Stimulated activated naive B cell treated with anti-CD40 and anti-IgM and Interleukin-4, amounts not matched to agents 10 μg/mL and 1 μg/mL and 100 μg/mL, for 72 hours (primary cell): ENCODE measurements around the gene MBL2.

ENCODE experiments used
- ATAC-seq, 2 donors: fragments of 150-1000 bp; cut with Tn5 transposase; replicated peaks; 2 replicates each; pipeline ENCODE4 v1.10.0; 2021; ENCODE audit warnings: moderate library complexity in 1 of 2
- DNase-seq: peaks from one replicate; pipeline ENCODE4 v3.0.0; 2021
- H3K27ac Mint-ChIP-seq: one replicate; pipeline ENCODE4 v1.8.0; 2022; ENCODE audit warnings: mild to moderate bottlenecking, mixed read lengths
- H3K27me3 Mint-ChIP-seq, 2 donors: one replicate each; pipeline ENCODE4 v1.8.0; 2022; ENCODE audit warnings: mixed read lengths in 2 of 2
- H3K36me3 Mint-ChIP-seq, 2 donors: one replicate each; pipeline ENCODE4 v1.8.0; 2022; ENCODE audit warnings: mixed read lengths in 2 of 2, mild to moderate bottlenecking in 1 of 2
- H3K4me1 Mint-ChIP-seq, 2 donors: one replicate each; pipeline ENCODE4 v1.8.0; 2022; ENCODE audit warnings: mixed read lengths in 2 of 2, mild to moderate bottlenecking in 1 of 2
- H3K4me3 Mint-ChIP-seq, 2 donors: one replicate each; pipeline ENCODE4 v1.8.0; 2022; ENCODE audit warnings: mild to moderate bottlenecking in 2 of 2, mixed read lengths in 2 of 2, moderate library complexity in 1 of 2
- H3K9me3 Mint-ChIP-seq, 2 donors: one replicate each; pipeline ENCODE4 v1.8.0; 2022; ENCODE audit warnings: mixed read lengths in 2 of 2, mild to moderate bottlenecking in 1 of 2

MBL2 gene

GRCh38 chr10:52758406-52758805 lies 14.2 kb downstream of the MBL2 start:
- no peak overlapping the region for H3K4me3 Mint-ChIP-seq
- ATAC-seq (no peak), DNase-seq (no peak)
- no peaks in the 10 kb centered on the region for H3K9me3 Mint-ChIP-seq
- H3K4me1 Mint-ChIP-seq = peaks cover 0 to 11% of the 10 kb centered on the region in 2 donors
- H3K36me3 Mint-ChIP-seq = no peaks in the 10 kb centered on the region
- no peak overlapping the region for H3K27ac Mint-ChIP-seq
- H3K27me3 Mint-ChIP-seq = no peaks in the 10 kb centered on the region

GRCh38 chr10:52757773-52758172 lies 14.8 kb downstream of the MBL2 start:
- no peak overlapping the region for H3K4me3 Mint-ChIP-seq
- ATAC-seq (no peak), DNase-seq (no peak)
- no peaks in the 10 kb centered on the region for H3K9me3 Mint-ChIP-seq
- H3K27me3 Mint-ChIP-seq = no peaks in the 10 kb centered on the region
- peaks cover 0 to 17% of the 10 kb centered on the region in 2 donors for H3K4me1 Mint-ChIP-seq
- no peaks in the 10 kb centered on the region for H3K36me3 Mint-ChIP-seq
- no peak overlapping the region for H3K27ac Mint-ChIP-seq

- ATAC-seq (no peak), DNase-seq (no peak)
- H3K4me1 Mint-ChIP-seq = peaks cover 0 to 17% of the 10 kb centered on the region in 2 donors
- H3K27ac Mint-ChIP-seq = no peak overlapping the region
- H3K9me3 Mint-ChIP-seq = no peaks in the 10 kb centered on the region
- H3K36me3 Mint-ChIP-seq = no peaks in the 10 kb centered on the region
- H3K27me3 Mint-ChIP-seq = no peaks in the 10 kb centered on the region
- no peak overlapping the region for H3K4me3 Mint-ChIP-seq
These were observed 15.6 kb downstream of the MBL2 start for GRCh38 chr10:52756966-52757365.

DNA sequence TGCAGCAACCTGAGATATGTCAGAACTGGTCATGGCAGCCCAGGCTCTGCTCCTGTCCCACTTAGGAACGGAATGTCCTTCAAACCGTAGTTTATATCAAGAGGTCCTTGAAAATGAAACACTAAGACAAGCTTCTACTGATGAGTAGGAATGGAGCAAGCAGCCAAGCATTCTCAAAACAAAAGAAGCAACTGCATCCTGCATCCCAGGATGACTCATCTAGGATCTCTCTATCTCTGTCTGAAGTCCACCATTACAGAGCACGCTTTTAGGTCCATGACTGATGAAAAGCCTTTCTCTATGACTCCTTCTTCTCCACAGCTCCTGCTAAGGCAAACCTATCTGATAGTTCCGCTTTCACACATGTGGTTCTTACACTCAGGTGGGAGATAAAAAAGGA lies 16.3 kb downstream of the MBL2 start:
- Mint-ChIP-seq H3K4me1 (peaks cover 0 to 17% of the 10 kb centered on the region in 2 donors), H3K27me3 (no peaks in the 10 kb centered on the region), H3K27ac (no peak overlapping the region), H3K9me3 (no peaks in the 10 kb centered on the region), H3K36me3 (no peaks in the 10 kb centered on the region), H3K4me3 (no peak overlapping the region)
- DNase-seq = no peak
- ATAC-seq = no peak

DNA sequence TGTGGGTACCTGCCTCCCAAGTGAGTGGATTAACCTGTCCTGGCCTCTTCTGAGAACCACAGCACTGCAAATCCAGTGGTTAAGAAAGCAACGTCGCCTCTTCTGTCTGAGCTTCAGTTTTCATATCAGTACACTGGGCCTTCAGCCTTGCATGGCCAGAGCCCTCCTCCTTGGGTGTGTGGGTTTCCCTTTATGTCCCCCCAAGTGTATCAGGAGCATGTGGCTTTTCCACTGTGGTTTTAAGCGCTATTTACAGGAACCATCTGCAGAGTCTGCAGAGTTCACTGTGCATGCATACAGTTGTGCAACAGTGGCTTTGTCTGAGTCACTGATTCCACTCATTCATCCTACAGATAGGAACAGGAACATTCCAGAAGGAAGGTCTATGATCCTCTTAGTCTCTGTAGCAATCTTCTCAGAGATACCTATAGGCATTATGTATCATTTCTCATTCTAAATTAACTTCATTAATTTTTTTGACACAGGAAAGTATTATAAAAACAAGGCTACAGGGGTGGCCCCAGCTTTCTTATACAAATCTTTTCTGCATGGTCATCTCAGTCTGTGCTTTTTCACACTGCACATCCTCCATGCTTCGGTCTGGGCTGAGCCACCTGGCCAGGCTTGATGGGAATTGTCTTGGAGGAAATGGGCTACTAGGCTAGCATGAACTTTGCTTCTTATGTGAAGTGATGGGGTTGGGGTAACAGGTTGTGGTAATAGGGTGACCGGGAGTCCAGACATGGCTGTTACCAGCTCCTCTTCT lies 17.1 kb downstream of the MBL2 start:
- H3K4me1 Mint-ChIP-seq = peaks cover 0 to 17% of the 10 kb centered on the region in 2 donors
- DNase-seq (no peak), ATAC-seq (peak; percentile 52 to 60)
- no peaks in the 10 kb centered on the region for H3K27me3 Mint-ChIP-seq
- H3K27ac Mint-ChIP-seq = no peak overlapping the region
- H3K36me3 Mint-ChIP-seq = no peaks in the 10 kb centered on the region
- no peak overlapping the region for H3K4me3 Mint-ChIP-seq
- H3K9me3 Mint-ChIP-seq = no peaks in the 10 kb centered on the region

DNA sequence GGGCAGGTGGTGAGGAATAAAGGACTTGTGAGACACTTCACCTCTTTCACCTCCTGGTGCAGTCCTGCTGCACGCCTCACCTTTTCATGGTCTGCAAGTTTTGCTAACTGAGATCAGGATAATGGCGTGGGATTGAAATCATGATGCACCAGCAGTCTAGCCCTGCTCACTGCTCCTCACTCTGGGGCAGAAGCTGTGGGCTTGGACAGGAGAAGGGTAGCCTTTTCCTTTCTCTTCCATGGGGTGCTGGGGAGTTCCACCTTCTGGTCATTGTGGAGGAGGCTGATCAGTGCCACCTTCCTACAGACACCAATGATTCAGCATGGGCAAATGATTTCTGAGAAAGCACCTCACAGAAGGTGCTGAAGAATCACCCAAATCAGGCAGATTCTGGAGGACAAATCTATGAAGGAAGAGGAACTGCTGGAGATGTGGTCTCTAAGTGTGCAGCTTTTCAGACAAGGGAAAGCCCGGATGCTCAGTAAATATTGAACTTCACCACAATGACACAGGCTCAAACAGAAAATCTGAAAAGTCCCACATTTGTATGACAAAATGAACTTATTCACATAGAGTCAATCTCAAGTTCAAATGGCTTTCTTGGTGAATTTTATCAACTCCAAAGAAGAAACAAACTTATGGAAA lies 19.7 kb downstream of the MBL2 start:
- H3K9me3 Mint-ChIP-seq = no peaks in the 10 kb centered on the region
- no peak overlapping the region for H3K27ac Mint-ChIP-seq
- H3K4me3 Mint-ChIP-seq = no peak overlapping the region
- H3K27me3 Mint-ChIP-seq = no peaks in the 10 kb centered on the region
- no peak for DNase-seq
- peak; percentile 48 to 65 for ATAC-seq
- H3K36me3 Mint-ChIP-seq = no peaks in the 10 kb centered on the region
- peaks cover 0 to 17% of the 10 kb centered on the region in 2 donors for H3K4me1 Mint-ChIP-seq

DNA sequence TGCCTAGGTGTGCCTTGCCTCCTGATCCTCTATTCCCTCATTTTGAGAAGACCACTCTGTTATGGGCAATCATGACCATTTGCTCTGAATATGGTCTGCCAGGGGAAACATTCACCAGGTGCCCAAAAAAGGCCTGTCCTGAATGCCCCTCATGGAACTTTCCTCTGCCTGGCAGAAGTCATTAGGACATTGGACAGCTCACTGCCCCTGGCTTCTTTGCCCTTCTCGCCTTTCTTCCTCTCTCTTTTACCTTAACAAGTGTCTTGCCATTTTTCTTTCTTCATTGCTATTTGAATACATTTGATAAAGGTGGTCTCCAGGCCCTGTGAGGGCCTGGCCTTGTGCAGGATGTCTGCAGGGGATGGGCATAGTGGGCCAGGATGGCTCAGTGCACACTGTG lies 20.3 kb downstream of the MBL2 start:
- ATAC-seq (no peak), DNase-seq (no peak)
- Mint-ChIP-seq H3K4me3 (no peak overlapping the region), H3K27ac (no peak overlapping the region), H3K36me3 (no peaks in the 10 kb centered on the region), H3K27me3 (no peaks in the 10 kb centered on the region), H3K4me1 (peaks cover 0 to 17% of the 10 kb centered on the region in 2 donors), H3K9me3 (no peaks in the 10 kb centered on the region)

- Mint-ChIP-seq H3K9me3 (no peaks in the 10 kb centered on the region), H3K4me3 (no peak overlapping the region)
- no peak for DNase-seq
These were observed 21.2 kb downstream of the MBL2 start for GRCh38 chr10:52751337-52751736.

GRCh38 chr10:52750629-52751028 lies 22.0 kb downstream of the MBL2 start:
- no peak overlapping the region for H3K4me3 Mint-ChIP-seq

More at GRCh38 chr10:52751337-52751736, 21.2 kb downstream of the MBL2 start:
- Mint-ChIP-seq H3K27ac (no peak overlapping the region), H3K36me3 (no peaks in the 10 kb centered on the region), H3K27me3 (no peaks in the 10 kb centered on the region), H3K4me1 (peaks cover 0 to 17% of the 10 kb centered on the region in 2 donors)
- ATAC-seq = no peak

GRCh38 chr10:52747694-52748093 lies 24.9 kb downstream of the MBL2 start:
- H3K27ac Mint-ChIP-seq = no peak overlapping the region
- DNase-seq (no peak), ATAC-seq (no peak)
- no peak overlapping the region for H3K4me3 Mint-ChIP-seq
- no peaks in the 10 kb centered on the region for H3K9me3 Mint-ChIP-seq
- no peaks in the 10 kb centered on the region for H3K36me3 Mint-ChIP-seq
- no peaks in the 10 kb centered on the region for H3K4me1 Mint-ChIP-seq
- H3K27me3 Mint-ChIP-seq = no peaks in the 10 kb centered on the region

More at GRCh38 chr10:52750629-52751028, 22.0 kb downstream of the MBL2 start:
- no peaks in the 10 kb centered on the region for H3K36me3 Mint-ChIP-seq
- no peak overlapping the region for H3K27ac Mint-ChIP-seq
- H3K4me1 Mint-ChIP-seq = peaks cover 0 to 12% of the 10 kb centered on the region in 2 donors
- ATAC-seq (no peak), DNase-seq (no peak)
- no peaks in the 10 kb centered on the region for H3K27me3 Mint-ChIP-seq
- no peaks in the 10 kb centered on the region for H3K9me3 Mint-ChIP-seq

DNA sequence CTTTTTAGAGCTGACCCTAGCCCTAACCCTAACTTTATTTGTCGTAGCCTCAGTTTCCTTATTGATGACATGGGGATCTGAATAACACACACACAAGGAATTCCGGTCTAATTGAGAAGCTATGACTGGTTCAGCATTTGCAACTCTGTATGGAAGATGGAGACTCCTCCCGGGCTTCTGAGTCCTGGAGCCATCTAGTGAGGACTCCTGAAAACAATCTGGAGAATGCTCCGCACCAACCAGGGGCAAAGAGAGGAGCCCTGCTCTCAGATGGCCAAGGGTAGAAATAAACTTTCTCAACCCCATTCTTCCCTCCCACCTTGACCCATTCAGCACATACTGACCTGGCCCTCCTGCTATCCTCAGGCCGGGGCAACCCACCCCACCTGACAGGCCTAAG lies 26.4 kb downstream of the MBL2 start:
- no peaks in the 10 kb centered on the region for H3K9me3 Mint-ChIP-seq
- no peaks in the 10 kb centered on the region for H3K27me3 Mint-ChIP-seq
- H3K4me1 Mint-ChIP-seq = no peaks in the 10 kb centered on the region
- ATAC-seq (no peak), DNase-seq (no peak)
- no peak overlapping the region for H3K27ac Mint-ChIP-seq
- H3K4me3 Mint-ChIP-seq = no peak overlapping the region
- no peaks in the 10 kb centered on the region for H3K36me3 Mint-ChIP-seq

DNA sequence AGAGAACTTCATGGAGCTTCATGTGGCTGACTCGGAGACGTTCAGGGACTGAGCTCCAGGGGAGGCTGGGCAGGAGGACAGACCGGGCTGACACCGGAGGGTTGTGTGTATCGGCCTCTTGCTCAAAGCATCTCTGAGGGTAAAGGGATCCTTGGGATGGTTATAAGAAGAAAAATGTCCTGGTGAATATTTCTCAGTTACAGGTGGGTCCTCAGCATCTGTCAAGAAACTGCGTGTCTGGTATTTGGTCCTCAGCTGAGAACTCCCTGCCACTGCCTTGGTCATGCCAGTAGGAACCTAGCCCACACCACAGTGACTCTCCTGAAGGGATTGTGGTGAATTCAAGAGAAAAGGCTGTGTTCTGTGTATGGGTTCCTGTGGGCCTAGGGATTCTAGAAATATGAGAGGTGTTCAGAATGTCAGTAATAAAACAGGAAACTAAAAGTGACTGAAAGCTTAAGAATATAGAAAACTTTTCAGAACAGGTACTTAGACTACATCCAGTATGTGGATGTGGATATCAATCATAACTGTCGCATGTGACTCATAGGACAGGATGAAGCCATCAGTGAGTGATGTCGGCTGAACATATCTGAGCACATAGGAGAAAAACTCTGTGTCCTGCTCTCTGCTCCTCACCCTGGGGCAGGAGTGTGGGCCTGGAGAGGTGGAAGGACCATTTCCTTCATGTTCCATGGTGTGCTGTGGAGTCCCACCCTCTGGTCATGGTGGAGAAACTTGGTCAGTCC lies 28.4 kb downstream of the MBL2 start:
- H3K27me3 Mint-ChIP-seq = no peaks in the 10 kb centered on the region
- no peaks in the 10 kb centered on the region for H3K36me3 Mint-ChIP-seq
- H3K9me3 Mint-ChIP-seq = no peaks in the 10 kb centered on the region
- DNase-seq (no peak), ATAC-seq (no peak)
- no peak overlapping the region for H3K4me3 Mint-ChIP-seq
- no peaks in the 10 kb centered on the region for H3K4me1 Mint-ChIP-seq
- no peak overlapping the region for H3K27ac Mint-ChIP-seq

DNA sequence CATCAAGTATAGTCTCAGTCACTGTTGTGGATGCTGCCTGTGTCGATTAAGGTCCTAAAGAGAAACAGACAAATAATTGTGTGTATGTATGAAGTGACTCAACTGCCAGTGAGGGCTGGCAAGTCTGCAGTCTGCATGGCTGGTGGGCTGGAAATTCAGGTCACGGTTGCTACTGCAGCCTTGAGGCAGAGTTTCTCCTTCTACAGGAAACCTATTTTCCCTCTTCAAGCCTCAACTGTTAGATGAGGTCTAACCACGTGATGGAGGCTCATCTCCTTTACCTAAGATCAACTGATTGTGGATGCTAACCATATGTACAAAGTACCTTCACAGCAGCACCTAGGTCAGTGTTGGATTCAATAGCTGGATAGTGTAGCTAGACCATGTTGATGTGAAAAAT lies 29.9 kb downstream of the MBL2 start:
- no peak for DNase-seq
- no peak overlapping the region for H3K4me3 Mint-ChIP-seq
- ATAC-seq = no peak
- no peaks in the 10 kb centered on the region for H3K9me3 Mint-ChIP-seq
- H3K4me1 Mint-ChIP-seq = no peaks in the 10 kb centered on the region
- no peaks in the 10 kb centered on the region for H3K36me3 Mint-ChIP-seq
- no peak overlapping the region for H3K27ac Mint-ChIP-seq
- no peaks in the 10 kb centered on the region for H3K27me3 Mint-ChIP-seq

DNA sequence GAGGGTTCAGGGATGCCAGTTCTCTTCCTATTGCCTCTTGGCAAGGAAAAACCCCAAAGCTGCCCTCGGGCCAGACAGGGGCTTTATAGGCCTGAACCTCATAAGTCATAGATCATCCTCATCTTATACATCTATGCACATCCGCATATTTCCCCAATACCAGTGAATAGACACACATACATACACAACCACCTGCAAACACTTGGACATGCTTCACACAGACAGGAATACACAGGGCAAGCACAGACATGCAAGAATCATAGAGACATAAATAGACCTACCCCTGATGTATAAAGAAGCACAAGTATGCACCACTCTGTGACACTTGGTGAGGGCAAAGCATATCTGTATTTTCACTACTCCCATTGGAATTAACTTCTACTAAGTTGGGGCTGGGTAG lies 30.7 kb downstream of the MBL2 start:
- no peaks in the 10 kb centered on the region for H3K27me3 Mint-ChIP-seq
- no peak overlapping the region for H3K4me3 Mint-ChIP-seq
- DNase-seq (no peak), ATAC-seq (no peak)
- H3K9me3 Mint-ChIP-seq = no peaks in the 10 kb centered on the region
- no peak overlapping the region for H3K27ac Mint-ChIP-seq
- H3K36me3 Mint-ChIP-seq = no peaks in the 10 kb centered on the region
- no peaks in the 10 kb centered on the region for H3K4me1 Mint-ChIP-seq
